Measurements from ENCODE around the gene ADGRG6.
"Not testable (repeated sequence)": the region's sequence is repeated elsewhere in the genome, so short reads cannot be mapped to it uniquely, and the experiment has no call there.

The ADGRG6 gene

DNA sequence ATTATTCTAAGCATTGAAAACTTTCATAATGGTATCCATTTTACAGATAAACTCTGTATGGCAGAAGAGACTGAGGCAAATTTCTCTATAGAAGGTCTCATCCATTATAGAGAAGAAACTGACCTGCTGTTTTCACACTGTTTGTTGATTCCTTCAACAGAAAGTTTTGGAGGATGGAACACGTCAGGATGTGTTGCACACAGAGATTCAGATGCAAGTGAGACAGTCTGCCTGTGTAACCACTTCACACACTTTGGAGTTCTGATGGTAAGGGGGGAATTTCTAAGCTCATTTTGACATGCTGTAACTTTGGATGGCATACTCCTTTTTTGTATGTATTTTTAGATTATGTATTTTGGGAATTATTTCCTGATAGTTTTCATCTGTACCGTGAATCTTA, 109.3 kb downstream of the ADGRG6 start:
- no peak for DNase-seq (ENCODE audit: low read depth)

DNA sequence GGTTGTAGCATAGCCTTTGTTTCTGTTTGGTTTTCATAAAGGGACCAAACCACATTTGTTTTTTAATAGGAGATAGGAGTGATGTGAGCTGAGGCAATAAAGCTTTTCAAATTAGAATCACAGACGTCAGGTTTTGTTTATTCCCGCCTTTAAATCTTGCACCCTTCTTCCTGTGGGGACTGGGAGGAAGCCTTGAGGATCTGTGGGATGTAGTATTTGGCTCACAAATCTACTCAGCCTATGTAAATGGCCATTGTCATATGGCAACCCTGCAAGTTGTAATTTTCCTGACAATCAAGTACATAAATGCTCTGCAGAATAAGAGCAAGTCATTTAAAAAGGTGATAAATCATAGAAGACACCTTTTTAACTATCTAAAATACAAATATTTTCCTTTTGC, 110.4 kb downstream of the ADGRG6 start:
- DNase-seq (ENCODE audit: low read depth) = no peak

DNA sequence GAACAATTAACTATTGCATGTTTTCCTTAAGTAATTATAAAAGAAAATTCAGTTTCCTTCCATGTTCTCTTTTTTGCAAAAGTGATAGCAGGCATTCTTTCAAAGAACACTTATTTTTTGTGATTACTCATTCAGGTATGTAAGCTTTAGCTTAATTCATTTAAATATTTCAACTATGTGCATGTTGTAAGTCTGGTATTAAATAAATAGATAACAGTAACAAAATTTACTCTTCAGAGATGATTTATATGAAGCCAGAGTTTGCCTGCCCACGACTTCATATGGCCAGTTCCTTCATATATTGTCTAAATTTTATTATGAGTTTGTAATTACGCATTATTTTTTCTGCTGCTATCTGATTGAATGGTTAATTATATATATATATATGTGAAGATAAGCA, 110.9 kb downstream of the ADGRG6 start:
- DNase-seq (ENCODE audit: low read depth) = no peak

DNA sequence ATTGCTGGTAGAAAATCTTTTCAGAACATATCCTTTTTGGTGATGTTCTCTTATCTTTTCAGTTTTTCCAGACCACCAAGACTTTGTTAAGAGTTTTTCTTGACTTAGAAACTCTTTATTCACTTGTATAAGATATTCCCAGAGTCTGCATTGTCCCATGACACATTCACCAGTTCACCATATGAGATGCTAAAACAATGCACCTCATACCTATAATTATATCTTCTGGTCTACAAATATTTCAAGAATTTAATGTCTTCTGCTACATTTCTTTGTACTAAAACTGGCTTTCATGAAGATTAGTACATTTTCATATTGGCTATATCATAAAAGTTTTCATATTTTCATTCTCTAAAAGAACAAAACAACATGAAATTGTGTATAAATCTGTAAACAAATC, 111.3 kb downstream of the ADGRG6 start:
- DNase-seq (ENCODE audit: low read depth) = no peak

DNA sequence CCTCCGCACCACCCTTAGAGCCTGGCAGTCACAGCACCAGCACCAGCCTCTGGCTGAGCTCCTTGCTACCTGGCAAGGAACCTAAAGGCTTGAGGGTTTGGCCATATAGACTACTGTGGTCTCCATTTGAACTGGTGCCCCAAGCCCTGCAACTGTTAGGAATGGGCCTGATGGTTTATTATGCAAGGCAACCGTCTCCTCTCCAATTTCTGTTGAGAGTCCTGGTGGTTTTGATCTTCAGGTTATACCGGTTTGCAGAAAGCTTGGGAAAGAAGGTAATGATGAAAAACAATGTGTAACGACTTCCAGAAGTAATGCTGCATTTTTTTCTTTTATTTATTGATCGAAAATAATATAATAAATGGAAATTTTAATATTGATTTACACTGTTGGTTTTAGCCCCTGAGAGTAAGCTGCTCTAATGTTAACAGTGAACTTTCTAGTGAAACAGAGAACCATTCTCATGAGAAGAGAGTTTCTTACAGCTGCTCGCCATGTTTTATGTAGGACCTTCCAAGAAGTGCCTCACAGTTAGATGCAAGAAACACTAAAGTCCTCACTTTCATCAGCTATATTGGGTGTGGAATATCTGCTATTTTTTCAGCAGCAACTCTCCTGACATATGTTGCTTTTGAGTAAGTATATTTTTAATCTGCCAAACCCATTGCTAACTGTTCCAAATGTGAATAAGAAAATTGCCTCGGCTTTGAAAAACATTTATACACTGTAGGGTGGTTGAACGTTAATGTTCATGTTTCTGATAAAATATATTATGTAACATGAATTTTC, 112.8 kb downstream of the ADGRG6 start:
- no peak for DNase-seq (ENCODE audit: low read depth)

DNA sequence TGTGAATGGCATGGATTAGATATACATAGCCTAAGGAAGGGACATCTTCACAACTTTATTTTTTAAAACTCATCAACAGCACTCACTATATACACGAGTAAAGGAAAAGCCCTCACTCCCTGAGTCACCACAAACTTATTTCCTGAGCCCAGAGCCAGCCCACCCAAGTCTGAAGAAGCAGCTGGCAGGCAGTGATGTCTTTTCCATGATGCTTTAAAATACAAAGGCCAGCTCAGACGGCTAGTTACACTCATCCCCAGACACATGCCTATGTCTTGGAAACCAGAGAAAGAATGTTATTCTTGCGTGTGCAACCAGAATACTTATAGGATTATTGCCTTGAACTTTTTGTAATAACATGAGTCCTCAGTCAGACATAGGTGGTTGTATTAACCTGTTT, 114.4 kb downstream of the ADGRG6 start:
- no peak for DNase-seq (ENCODE audit: low read depth)

DNA sequence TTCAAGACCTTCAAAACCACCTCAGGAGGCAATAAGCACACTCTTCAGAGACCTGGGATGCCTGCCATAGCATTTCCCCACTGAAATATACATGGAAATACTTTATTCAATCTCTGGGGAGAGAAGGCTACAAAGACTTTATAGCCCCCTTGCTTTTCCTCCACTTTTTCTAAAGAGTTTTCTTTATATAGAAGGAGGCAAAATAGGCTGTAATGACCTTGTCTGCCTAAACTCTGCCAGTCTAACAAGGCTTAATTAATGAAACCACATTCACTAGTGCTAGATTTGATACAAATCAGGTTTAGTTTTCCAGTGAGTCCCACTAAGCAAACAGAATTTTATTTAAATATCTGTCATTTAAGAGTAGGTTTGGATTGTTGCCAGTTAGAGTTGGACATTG, 114.9 kb downstream of the ADGRG6 start:
- DNase-seq (ENCODE audit: low read depth) = no peak

DNA sequence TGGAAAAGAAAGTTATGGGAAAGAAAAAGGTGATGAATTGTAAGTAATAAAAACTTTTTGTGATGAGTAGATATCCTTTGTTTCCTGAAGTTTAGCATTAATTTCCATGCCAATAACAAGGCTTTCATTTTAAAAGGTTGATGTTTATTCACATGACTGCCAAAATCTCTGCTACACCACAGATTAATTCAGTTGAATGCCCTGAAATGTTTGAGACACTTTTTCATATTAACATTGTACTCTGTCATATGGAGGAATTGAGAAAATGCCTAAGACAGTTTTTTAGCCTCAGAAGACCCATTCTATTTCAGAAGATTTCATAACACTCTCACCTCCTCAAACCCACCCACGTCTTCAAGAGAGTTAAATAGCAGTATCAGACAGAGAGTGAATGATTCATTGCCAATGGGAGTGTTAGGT, 115.5 kb downstream of the ADGRG6 start:
- DNase-seq (ENCODE audit: low read depth) = no peak

DNA sequence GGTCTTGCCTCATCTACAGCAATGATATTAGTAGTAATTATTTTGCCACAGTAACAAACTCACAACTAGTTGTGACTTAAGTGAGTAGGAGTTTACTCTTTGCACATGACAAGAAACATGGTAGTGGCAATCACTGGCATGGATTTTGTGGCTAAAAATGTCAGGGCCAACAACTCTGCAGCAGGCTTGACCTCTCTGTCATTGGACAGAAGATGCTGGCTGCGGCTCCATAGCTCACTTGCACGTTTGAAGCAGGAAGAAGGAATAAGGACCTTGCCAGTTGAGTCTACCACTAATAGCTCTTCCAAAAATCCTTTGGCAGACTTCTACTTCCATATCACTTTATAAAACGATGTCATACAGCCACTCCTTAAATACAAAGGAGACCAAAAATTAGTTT, 117.3 kb downstream of the ADGRG6 start:
- DNase-seq (ENCODE audit: low read depth) = no peak

DNA sequence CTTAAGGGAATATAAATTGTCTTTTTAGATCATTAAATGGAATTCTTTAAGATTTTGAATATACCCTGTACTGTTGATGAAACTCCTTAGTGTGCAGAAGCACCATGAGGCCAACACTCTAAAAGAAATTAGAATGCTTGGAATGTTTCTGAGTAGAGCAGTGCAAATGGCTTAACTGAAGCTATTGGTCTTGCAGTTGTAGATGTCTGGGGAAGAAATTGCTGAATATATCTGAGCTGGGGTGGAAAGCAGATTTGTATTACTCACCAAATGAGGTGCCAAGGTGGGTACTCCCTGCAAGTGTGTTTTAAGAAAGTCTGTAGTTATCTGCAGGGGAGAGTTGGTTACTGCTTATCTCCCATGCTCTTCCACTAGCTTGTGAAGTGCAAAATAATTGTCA, 119.0 kb downstream of the ADGRG6 start:
- DNase-seq (ENCODE audit: low read depth) = no peak

DNA sequence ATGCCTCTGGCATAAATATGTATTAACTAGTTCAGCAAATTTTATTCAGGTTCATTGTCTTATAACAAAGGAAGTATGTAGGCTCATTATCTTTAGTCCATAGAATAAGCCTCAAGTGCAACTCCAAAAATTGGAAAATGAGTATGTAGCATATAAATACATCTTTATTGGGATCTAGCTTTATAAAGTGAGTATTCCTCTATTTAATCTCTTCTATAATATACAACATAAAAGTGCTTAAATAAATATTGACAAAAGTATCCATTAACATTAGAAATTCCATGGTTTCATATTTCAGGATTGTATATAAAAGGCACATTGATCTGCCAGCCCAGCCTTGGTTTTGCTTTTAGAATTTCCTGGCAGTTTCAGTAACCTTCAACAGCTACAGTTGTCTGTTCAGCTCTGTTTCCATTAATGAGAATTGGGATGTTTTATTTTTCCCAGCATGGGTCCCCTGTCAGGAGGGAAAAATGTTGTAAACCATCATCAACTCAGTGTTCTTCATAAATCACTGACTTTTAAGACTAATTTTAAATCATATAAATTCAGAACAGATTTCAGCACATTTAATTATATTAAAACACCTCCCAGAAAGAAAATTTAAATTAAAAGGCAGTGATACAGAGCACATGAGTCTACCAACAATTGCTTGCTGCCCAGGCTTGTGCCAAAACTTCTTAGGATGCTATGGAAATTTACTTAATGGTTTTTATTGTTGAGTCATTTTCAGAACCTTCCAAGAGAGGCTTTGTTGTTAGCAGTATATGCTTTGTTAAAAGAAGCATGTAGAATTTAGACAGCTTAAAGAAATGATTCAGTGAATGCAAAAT, 119.7 kb downstream of the ADGRG6 start:
- DNase-seq (ENCODE audit: low read depth) = no peak

DNA sequence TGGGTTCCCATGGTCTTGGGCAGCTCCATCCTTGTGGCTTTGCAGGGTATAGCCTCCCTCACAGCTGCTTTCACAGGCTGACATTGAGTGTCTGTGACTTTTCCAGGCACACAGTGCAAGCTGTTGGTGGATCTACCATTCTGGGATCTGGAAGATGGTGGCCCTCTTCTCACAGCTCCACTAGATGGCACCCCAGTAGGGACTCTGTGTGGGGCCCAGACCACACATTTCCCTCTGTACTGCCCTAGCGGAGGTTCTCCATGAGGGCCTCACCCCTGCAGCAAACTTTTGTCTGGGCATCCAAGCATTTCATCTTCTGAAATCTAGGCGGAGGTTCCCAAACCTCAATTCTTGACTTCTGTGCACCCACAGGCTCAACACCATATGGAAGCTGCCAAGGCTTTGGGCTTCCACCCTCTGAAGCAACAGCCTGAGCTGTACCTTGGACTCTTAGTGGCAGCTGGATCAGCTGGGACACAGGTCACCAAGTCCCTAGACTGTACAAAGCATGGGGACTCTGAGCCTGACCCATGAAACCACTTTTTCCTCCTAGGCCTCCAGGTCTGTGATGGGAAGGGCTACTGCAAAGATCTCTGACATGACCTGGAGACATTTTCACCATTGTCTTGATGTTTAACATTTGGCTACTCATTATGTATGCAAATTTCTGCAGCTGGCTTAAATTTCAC, 124.8 kb downstream of the ADGRG6 start:
- not testable (repeated sequence) for DNase-seq (ENCODE audit: low read depth)

DNA sequence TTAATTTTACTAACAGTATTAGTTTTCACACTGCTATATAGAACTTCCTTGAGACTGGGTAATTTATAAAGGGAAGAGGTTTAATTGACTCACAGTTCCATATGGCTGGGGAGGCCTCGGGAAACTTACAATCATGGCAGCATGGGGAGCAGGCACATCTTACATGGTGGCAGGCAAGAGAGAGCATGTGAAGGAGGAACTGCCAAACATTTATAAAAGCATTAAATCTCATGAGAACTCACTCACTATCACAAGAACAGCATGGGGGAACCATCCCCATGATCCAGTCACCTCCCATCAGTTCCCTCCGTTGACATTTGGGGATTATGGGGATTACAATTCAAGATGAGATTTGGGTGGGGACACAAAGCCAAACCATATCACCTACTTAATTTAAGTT, 126.7 kb downstream of the ADGRG6 start:
- DNase-seq (ENCODE audit: low read depth) = not testable (repeated sequence)

DNA sequence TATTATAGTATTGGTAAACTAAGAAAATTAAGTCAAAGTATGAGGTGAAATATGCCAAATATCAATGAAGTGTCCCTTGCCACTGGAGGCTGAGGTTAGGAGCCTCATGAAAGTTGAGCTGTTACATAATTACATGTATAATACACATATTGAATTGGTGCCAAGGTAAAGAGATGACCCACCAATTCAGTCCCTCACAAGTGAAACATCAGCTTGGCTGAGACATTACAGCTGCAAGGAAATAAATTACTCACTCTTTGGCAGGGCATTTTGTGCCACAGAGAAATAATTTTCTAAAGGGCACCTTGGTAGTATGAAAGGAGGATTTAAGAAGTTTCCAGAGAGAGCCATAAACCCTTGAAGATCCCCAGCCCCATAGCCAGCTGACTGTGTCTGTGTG, 127.4 kb downstream of the ADGRG6 start:
- no peak for DNase-seq (ENCODE audit: low read depth)

DNA sequence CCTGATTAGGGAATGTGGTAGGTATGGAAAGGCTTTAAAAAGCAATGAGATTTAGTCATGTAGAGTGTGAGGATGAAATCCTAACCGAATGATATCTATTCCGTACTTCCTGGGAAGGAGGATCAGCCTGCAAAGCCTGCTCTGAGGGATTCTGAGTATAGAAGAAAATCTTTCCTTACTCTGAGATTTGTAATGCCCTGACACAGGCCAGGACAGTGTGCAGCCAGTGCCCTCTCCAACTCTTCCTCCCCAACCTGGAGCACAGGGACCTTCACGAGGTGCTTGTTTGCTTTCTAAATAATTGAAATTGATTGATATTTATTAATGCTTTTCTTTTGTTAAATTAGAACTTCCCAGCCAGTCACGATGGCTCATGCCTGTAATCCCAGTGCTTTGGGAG, 131.6 kb downstream of the ADGRG6 start:
- no peak for DNase-seq (ENCODE audit: low read depth)

DNA sequence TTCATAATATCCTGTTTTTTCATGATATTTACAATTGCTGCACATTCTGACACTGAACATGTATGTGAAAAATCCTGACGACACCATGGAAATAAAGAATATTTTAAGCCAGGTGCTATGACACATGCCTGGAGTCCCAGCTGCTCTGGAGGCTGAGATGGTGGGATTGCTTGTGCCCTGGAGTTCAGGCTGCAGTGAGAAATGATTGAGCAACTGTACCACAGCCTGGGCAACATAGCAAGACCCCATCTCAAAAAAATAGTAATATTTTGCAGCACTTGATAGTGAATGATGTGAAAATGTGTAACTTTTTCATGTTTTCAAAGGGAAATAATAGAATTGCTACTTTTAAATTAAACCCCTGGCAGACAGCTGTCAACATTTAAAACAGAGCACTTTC, 137.1 kb downstream of the ADGRG6 start:
- DNase-seq (ENCODE audit: low read depth) = no peak

DNA sequence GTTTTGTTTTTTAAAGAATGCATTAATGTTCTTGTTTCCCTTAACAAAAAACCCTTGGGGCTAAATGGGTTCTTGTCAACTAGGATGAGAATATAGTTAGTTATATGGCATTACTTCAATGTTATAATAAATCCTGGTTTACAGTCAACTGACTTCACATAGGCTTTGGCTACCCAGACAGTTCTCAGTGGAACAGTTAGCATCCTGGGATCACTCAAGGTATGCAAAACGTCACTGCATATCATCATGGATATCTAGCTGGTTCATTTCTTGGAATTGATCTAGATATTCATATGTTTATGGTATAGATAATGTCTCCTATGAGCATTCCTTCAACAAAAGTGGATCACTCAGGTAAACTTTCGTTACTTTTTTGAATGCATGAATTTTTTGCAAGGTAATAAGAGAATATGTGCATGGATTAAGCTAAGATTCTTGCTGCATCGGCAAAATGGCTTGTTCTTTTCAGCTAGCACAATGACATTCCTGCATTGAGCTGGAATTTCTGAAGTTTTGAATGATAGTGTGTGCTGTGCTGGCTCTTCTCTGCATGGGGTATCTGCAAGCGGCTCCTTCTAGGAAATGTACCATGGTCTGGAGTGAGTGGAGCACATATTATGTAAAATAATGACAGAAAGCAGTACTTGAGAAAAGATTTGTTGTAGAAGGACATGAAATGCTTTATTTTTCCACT, 138.9 kb downstream of the ADGRG6 start:
- DNase-seq (ENCODE audit: low read depth) = no peak

DNA sequence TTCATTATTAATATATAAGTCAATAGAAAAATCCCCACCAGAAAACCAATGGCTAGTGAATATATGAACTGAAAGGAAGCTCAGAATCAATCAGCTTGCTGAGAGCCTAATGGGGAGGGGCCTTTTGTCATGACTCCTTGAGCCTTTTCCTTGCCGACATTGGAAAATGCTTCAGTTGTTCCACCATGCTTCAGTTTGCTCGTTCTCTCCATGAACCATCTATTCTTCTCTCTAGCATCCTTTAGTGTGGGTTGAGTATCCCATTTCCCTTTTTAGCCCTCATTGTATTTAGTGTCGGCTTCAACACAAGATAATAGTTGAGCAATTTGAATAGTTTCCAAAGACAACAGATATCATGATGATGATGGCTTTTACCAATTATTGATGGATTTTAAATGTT, 139.9 kb downstream of the ADGRG6 start:
- DNase-seq (ENCODE audit: low read depth) = no peak

DNA sequence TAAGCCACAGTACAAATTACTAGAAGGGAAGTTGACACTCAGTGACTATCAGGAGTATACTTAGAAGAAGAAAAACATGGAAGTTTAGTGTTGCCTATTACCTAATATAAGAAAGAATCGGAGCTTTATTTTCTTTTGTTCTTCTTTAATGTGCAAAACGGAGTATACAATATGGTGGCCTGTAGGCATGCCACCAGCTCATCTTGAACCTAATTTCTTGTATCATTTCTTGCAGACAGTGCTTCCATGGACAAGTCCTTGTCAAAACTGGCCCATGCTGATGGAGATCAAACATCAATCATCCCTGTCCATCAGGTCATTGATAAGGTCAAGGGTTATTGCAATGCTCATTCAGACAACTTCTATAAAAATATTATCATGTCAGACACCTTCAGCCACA, 141.3 kb downstream of the ADGRG6 start:
- no peak for DNase-seq (ENCODE audit: low read depth)

DNA sequence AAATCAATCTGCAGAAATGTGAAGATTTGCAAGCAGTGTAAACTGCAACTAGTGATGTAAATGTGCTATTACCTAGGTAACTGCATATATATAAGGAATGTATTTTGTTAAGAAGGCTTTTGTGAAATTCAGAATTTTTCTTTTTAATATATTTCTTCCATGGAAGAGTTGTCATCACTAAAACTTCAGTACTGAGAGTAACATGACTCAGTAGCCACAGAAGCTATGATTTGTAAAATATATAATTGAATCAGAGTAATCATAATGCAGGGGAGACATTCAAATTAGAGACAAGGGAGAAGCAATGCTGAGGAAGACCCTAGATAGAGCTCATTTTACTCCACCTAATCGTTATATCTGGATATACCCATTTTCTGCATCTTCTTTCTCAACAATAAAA, 141.7 kb downstream of the ADGRG6 start:
- DNase-seq (ENCODE audit: low read depth) = no peak

DNA sequence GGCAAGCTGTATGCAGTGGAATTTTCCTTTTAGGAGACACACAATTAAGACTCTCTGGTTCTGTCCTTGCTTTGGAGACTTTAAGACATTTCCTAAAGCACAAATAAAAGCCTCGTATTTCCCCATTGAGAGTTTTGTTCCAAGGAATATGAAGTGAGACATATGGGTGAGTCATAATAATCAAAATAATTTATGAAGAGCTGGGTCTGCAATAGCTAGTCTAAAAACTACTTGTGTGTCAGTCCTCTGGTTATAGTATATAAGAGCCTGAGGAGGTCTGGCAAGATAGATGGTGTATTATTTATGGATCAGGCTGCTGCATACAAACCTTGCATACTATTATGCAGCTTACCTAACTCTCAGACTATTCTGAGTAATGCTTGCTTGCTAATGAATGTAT, 142.6 kb downstream of the ADGRG6 start:
- DNase-seq (ENCODE audit: low read depth) = no peak

DNA sequence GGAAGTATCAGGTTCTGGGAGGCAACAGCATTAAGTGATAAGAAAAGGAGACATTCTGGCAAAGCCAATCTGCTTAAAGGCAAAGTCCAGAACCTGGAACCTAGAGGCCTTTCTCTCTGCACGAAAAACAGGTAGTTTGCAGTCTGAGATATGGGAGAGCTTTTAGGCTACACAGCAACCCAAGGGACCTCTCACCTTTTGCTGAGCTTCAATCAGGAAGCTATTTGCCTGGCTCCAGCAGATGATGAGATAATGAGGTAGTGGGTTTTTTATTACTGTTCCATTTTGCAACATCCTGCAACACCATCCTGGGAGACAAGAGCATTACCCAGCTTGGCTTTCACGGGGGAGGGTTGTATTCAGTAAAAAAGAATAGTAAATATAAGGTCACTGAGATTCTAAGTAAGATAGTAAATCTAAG, 143.1 kb downstream of the ADGRG6 start:
- DNase-seq (ENCODE audit: low read depth) = no peak

Data from stimulated activated CD8-positive, alpha-beta memory T cell treated with anti-CD3 and anti-CD28 coated beads, Interleukin-12 subunit alpha, Interleukin-12 subunit beta, amount 100 ng/mL, for 4 hours (primary cell).